PC-3 (cell line): ENCODE measurements around the gene SPATA9. TPM values are rescaled to one million over a fixed set of nuclear protein-coding genes. Genes with fewer than 3 reads are reported as not detected.

Source experiments
- ATAC-seq: fragments of 200-7000 bp; cut with Tn5 transposase; 2 replicates; pipeline ENCODE4 v1.9.1; 2020; ENCODE audit warnings: mild to moderate bottlenecking, moderate library complexity
- BruUV-seq: library from RNA; stranded (reverse); fragments of 400-500 nt; replicated peaks from 2 replicates; lab custom pipeline; 2021; lab: Mats Ljungman, UMichigan
- CTCF ChIA-PET: fragments of 300-600 bp; sonication (Branson Sonifier 250); formaldehyde crosslinking; loops from one replicate; lab custom pipeline; 2022; ENCODE audit warnings: antibody characterized with exemption; lab: Charles Lee
- POLR2A ChIA-PET: fragments of 300-600 bp; sonication (Branson Sonifier 250); formaldehyde crosslinking; loops from one replicate; lab custom pipeline; 2022; ENCODE audit warnings: antibody characterized with exemption; ENCODE audit not compliant: unreplicated experiment; lab: Charles Lee
- DNase-seq: peaks from one replicate; pipeline ENCODE4 v3.0.0-alpha.2; 2015
- H2AFZ ChIP-seq: fragments of 300-600 bp; sonication (generic); 2 replicates; pipeline ENCODE4 v1.6.0; 2016; ENCODE audit warnings: antibody characterized with exemption, low read length
- H3F3A ChIP-seq: fragments of 300-600 bp; sonication (generic); one replicate; pipeline ENCODE4 v1.6.0; 2017; ENCODE audit warnings: antibody characterized with exemption, low read length, control low read depth, mild to moderate bottlenecking; ENCODE audit not compliant: unreplicated experiment
- H3K27ac ChIP-seq: fragments of 300-600 bp; sonication (generic); 2 replicates; pipeline ENCODE4 v1.5.1; 2016; ENCODE audit warnings: mild to moderate bottlenecking, low read length
- H3K27me3 ChIP-seq: fragments of 300-600 bp; sonication (generic); 2 replicates; pipeline ENCODE4 v1.6.1; 2016; ENCODE audit warnings: low read length, mixed read lengths
- H3K36me3 ChIP-seq: fragments of 300-600 bp; sonication (generic); 2 replicates; pipeline ENCODE4 v1.6.1; 2016; ENCODE audit warnings: low read depth, mixed run types, low read length, mixed read lengths
- H3K4me1 ChIP-seq: fragments of 300-600 bp; sonication (generic); 2 replicates; pipeline ENCODE4 v1.5.1; 2016; ENCODE audit warnings: low read length; ENCODE audit not compliant: insufficient read depth
- H3K4me2 ChIP-seq: fragments of 300-600 bp; sonication (generic); 2 replicates; pipeline ENCODE4 v1.6.0; 2016; ENCODE audit warnings: low read length
- H3K4me3 ChIP-seq: fragments of 300-600 bp; sonication (generic); 2 replicates; pipeline ENCODE4 v1.5.1; 2016; ENCODE audit warnings: mild to moderate bottlenecking, low read length, mixed read lengths
- H3K79me2 ChIP-seq: fragments of 300-600 bp; sonication (generic); 2 replicates; pipeline ENCODE4 v1.6.1; 2017; ENCODE audit warnings: low read length, mixed read lengths
- H3K9ac ChIP-seq: fragments of 300-600 bp; sonication (generic); 2 replicates; pipeline ENCODE4 v1.6.0; 2016; ENCODE audit warnings: mild to moderate bottlenecking, low read length
- H3K9me2 ChIP-seq: fragments of 300-600 bp; sonication (generic); replicated peaks from 2 replicates; pipeline ENCODE4 v1.6.1; 2016; ENCODE audit warnings: mixed run types, low read length, mixed read lengths
- H3K9me3 ChIP-seq: fragments of 300-600 bp; sonication (generic); 2 replicates; pipeline ENCODE4 v1.6.1; 2016; ENCODE audit warnings: low read length, mixed read lengths
- H4K20me1 ChIP-seq: fragments of 300-600 bp; sonication (generic); 2 replicates; pipeline ENCODE4 v1.6.1; 2016; ENCODE audit warnings: low read length, mixed read lengths
- EZH2 ChIP-seq: fragments of 300-600 bp; sonication (generic); IDR thresholded peaks from one replicate; pipeline ENCODE4 v1.6.1; 2017; ENCODE audit warnings: antibody characterized with exemption, mild to moderate bottlenecking, low read length; ENCODE audit not compliant: unreplicated experiment
- EZH2phosphoT487 ChIP-seq: fragments of 300-600 bp; sonication (generic); IDR thresholded peaks from 2 replicates; pipeline ENCODE4 v1.6.1; 2018; ENCODE audit warnings: mild to moderate bottlenecking, antibody characterized with exemption, low read length, borderline replicate concordance
- intact Hi-C: fragments of 100-400 bp; cut with micrococcal nuclease; formaldehyde crosslinking; loops from 2 replicates; pipeline ENCODE4 v1.9.0; 2023
- total RNA-seq: library from RNA; depleted of rRNA; stranded (reverse); fragments of >200 nt; gene quantifications from 2 replicates; pipeline ENCODE4 v1.2.3, GENCODE V29; 2014
- TF ChIP-seq, protein P1 (sequence below): fragments of 300-600 bp; sonication (generic); conservative IDR thresholded peaks from 2 replicates; pipeline ENCODE4 v1.5.1; 2017; ENCODE audit warnings: antibody characterized with exemption, low read depth, mild to moderate bottlenecking, low read length

Gene SPATA9
- total RNA-seq, 1 experiment from 2014 or later = not detected

DNA sequence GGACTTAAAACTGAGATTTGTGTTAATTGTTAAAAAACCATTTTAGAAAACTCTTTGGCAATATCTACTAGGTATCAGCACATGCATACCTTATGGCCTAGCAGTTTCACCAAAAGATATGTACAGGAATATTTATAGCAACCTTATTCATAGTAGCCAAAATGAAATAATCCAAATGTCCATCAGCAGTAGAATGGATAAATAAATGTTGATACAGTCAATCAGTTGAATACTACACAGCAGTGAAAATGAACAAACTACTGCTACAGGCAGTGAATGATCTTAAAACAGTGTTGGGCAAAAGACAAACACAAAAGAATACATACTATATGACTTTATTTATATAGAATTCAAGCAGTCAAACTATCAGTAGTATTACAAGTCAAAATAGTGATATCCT is 19.8 kb downstream of the SPATA9 start:
- intact Hi-C loops = no loop called here
- no peak overlapping the region for H3K9ac ChIP-seq
- TF ChIP-seq, protein P1, sequence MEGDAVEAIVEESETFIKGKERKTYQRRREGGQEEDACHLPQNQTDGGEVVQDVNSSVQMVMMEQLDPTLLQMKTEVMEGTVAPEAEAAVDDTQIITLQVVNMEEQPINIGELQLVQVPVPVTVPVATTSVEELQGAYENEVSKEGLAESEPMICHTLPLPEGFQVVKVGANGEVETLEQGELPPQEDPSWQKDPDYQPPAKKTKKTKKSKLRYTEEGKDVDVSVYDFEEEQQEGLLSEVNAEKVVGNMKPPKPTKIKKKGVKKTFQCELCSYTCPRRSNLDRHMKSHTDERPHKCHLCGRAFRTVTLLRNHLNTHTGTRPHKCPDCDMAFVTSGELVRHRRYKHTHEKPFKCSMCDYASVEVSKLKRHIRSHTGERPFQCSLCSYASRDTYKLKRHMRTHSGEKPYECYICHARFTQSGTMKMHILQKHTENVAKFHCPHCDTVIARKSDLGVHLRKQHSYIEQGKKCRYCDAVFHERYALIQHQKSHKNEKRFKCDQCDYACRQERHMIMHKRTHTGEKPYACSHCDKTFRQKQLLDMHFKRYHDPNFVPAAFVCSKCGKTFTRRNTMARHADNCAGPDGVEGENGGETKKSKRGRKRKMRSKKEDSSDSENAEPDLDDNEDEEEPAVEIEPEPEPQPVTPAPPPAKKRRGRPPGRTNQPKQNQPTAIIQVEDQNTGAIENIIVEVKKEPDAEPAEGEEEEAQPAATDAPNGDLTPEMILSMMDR = no peak
- no peak for TF ChIP-seq EZH2phosphoT487
- TF ChIP-seq EZH2 = no peak
- H4K20me1 ChIP-seq = no peaks in the 10 kb centered on the region
- H3K4me3 ChIP-seq = no peak overlapping the region
- DNase-seq (no peak), ATAC-seq (no peak)
- no TSS peak for BruUV-seq
- no peak overlapping the region for H2AFZ ChIP-seq
- no peaks in the 10 kb centered on the region for H3K79me2 ChIP-seq
- no peak overlapping the region for H3K4me2 ChIP-seq
- H3K4me1 ChIP-seq = no peaks in the 10 kb centered on the region
- H3K9me2 ChIP-seq = no peaks in the 10 kb centered on the region
- H3K36me3 ChIP-seq = no peaks in the 10 kb centered on the region
- ChIA-PET POLR2A (no interaction called here), CTCF (no interaction called here)
- H3F3A ChIP-seq = no peaks in the 10 kb centered on the region
- no peaks in the 10 kb centered on the region for H3K27me3 ChIP-seq
- no peaks in the 10 kb centered on the region for H3K9me3 ChIP-seq
- no peak overlapping the region for H3K27ac ChIP-seq

DNA sequence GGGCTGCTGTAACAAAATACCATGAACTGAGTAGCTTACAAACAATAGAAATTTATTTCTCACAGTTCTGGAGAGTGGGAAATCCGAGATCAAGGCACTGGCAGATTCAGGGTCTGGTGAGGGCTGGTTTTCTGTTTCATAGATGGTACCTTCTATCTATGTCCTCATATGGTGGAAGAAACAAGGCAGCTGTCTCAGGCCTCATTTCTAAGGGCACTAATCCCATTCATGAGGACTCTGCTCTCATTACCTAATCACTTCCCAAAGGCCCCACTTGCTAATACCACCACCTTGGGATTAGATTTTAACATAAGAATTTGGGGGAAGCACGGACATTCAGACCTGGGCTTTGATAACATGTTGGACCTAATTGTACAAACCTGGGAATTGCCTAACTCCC is 22.7 kb downstream of the SPATA9 start:
- Histone ChIP-seq H3K9me3 (no peaks in the 10 kb centered on the region), H2AFZ (no peak overlapping the region), H4K20me1 (no peaks in the 10 kb centered on the region), H3K36me3 (no peaks in the 10 kb centered on the region), H3K27me3 (no peaks in the 10 kb centered on the region), H3K79me2 (no peaks in the 10 kb centered on the region), H3K4me3 (no peak overlapping the region), H3K4me1 (no peaks in the 10 kb centered on the region), H3K27ac (no peak overlapping the region), H3K9me2 (no peaks in the 10 kb centered on the region), H3F3A (no peaks in the 10 kb centered on the region), H3K9ac (no peak overlapping the region), H3K4me2 (no peak overlapping the region)
- ChIA-PET POLR2A (no interaction called here), CTCF (no interaction called here)
- intact Hi-C loops = no loop called here
- DNase-seq (no peak), ATAC-seq (no peak)
- no TSS peak for BruUV-seq
- no peak for TF ChIP-seq EZH2
- TF ChIP-seq EZH2phosphoT487 = no peak
- TF ChIP-seq, protein P1 = no peak

DNA sequence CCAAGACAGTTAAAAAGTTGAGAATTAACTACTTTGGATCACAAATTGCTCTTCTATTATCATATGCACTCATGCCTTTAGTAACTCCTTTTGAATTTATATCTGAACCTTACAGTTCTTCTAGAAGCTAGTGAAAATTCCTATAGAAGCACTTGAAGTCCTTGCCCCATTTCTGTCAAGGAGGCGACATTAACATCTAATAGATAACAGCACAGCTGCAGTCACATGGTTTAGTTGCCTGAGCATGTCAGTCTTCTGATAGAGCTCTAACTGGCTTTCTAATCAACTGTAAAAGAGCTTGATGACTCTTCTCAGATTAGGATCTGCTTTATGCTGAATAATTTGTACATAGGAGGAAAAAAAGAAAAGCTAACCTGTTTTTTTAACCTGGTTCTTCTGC is 27.2 kb downstream of the SPATA9 start:
- CTCF ChIA-PET = no interaction called here
- Histone ChIP-seq H3K4me2 (no peak overlapping the region), H3F3A (no peaks in the 10 kb centered on the region), H3K27ac (no peak overlapping the region), H3K79me2 (no peaks in the 10 kb centered on the region), H4K20me1 (no peaks in the 10 kb centered on the region), H3K36me3 (no peaks in the 10 kb centered on the region), H3K9me3 (no peaks in the 10 kb centered on the region), H3K9ac (no peak overlapping the region), H2AFZ (no peak overlapping the region), H3K9me2 (no peaks in the 10 kb centered on the region), H3K4me1 (no peaks in the 10 kb centered on the region), H3K4me3 (no peak overlapping the region), H3K27me3 (no peaks in the 10 kb centered on the region)
- POLR2A ChIA-PET = no interaction called here
- DNase-seq (no peak), ATAC-seq (no peak)
- no TSS peak for BruUV-seq
- intact Hi-C loops = no loop called here
- TF ChIP-seq, protein P1 = no peak
- TF ChIP-seq EZH2 (no peak), EZH2phosphoT487 (no peak)
